HG03571 (cell line): ENCODE results near the gene MAPK8IP1.

Experiments
- ATAC-seq: cut with Tn5 transposase; IDR thresholded peaks from one replicate; pipeline ENCODE4 v1.9.1; 2021; ENCODE audit not compliant: unreplicated experiment

The MAPK8IP1 gene

GRCh38 chr11:45859661-45860140 is 25.8 kb upstream of the MAPK8IP1 start:
- ATAC-seq = no peak

GRCh38 chr11:45860348-45860747 is 25.1 kb upstream of the MAPK8IP1 start:
- ATAC-seq = no peak

GRCh38 chr11:45860764-45861510 is 24.5 kb upstream of the MAPK8IP1 start:
- no peak for ATAC-seq

DNA sequence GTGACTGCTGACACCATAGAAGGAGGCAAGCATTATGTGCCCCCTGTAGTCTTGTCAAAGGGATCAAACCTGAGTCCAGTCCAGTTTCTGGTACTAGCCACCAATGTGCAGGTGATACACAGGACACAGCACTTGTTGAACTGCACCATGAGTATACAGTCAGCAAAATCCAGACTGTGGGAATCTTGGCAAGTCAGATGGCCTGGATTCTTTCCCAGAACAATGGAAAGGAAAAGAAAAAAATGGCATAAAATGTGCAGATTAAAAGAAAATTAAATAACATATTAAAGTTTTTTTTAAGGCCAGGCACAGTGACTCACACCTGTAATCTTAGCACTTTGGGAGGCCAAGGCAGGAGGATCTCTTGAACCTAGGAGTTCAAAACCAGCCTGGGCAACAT is 21.4 kb upstream of the MAPK8IP1 start:
- ATAC-seq = no peak

DNA sequence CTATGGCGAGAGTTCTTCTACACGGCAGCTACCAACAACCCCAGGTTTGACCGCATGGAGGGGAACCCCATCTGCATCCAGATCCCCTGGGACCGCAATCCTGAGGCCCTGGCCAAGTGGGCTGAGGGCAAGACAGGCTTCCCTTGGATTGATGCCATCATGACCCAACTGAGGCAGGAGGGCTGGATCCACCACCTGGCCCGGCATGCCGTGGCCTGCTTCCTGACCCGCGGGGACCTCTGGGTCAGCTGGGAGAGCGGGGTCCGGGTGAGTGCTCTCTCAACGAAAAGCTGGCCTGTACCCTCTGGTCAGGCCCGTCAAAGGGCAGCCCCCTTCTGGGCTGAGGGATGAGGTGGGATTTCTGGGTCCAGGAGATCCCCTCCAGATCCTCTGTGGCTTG is 15.9 kb upstream of the MAPK8IP1 start:
- ATAC-seq = no peak

GRCh38 chr11:45870706-45871105 is 14.7 kb upstream of the MAPK8IP1 start:
- ATAC-seq = no peak

- no peak for ATAC-seq
Measured at GRCh38 chr11:45871638-45872037, 13.8 kb upstream of the MAPK8IP1 start.

- ATAC-seq = no peak
Measured at GRCh38 chr11:45872651-45873356, 12.6 kb upstream of the MAPK8IP1 start.

DNA sequence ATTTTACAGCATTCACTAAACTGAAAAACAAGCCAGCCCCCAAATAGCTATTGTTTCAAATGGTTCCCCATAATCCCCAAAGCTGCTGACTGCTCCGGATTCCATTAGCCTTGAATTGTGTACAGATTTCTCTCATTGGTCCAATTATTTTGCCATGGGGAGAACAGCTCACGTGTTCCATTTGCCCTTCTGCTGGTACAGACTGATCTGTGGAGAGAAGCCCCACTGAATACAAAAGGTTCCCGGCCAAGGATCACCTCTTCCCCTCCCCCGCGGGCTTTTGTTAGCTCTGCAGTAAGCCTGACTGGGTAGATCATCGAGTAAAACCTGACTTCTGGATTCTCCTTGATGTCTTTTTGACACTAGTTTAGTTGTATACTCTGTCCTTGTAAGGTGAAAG is 9.1 kb upstream of the MAPK8IP1 start:
- ATAC-seq = no peak

DNA sequence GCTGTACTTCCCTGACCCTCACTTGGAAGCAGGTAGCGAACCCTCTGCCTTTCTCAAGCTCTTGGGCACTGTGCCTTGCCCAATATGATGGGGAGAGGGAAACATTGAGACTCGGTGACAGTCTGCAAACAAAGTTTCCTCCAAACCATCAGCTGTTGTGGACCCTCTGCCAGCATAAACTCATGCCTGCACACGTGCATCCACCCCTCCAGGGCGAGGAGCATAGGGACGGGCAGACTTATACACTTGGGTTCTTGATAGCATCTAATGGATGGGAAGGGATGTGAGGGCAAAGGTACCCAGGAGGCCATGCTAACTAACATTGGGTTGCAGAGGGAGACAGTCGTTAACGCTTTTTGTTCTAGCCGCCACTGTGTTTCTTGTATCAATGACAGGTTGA is 8.2 kb upstream of the MAPK8IP1 start:
- no peak for ATAC-seq

GRCh38 chr11:45877845-45878244 is 7.6 kb upstream of the MAPK8IP1 start:
- ATAC-seq = no peak

DNA sequence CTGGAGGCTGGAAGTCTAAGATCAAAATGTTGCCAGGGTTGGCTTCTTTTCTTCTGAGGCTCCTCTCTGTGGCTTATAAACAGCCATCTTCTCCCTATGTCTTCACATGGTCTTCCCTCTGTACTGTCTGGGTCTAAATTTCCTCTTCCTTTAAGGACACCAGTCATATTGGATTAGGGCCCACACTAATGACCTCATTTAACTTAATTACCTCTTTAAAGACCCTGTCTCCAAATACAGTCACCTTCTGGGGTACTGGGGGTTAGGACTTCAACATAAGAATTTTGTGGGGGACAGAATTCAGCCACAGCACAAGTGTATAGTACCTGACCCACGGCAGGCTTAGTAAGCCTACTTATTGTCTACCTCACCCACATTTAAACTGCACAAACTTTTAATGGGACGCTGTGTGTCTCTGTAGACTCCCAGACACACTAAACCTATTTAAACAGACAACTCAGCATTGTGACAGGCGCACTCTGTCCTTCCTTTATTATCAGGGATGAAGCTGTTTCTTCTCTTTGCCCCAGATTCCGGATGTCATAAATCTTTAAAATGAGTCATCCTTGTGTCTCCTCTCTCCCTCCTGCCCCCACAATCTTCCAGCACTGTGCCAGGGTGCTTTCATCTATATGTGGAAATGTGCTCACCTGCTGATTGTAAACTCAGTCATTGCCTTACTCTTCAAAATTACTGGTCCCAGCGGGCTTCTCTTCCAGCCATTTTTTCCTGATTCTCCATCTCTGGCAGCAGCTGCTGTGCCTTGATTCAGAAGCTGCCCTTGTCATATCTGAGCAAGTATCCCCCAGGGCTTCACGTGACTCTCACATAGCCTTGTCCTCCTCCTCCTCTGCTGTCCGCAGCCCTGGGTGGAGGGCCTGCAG is 5.4 kb upstream of the MAPK8IP1 start:
- no peak for ATAC-seq

GRCh38 chr11:45880772-45881570 is 4.5 kb upstream of the MAPK8IP1 start:
- no peak for ATAC-seq

- no peak for ATAC-seq
Measured at GRCh38 chr11:45881708-45882368, 3.6 kb upstream of the MAPK8IP1 start.

DNA sequence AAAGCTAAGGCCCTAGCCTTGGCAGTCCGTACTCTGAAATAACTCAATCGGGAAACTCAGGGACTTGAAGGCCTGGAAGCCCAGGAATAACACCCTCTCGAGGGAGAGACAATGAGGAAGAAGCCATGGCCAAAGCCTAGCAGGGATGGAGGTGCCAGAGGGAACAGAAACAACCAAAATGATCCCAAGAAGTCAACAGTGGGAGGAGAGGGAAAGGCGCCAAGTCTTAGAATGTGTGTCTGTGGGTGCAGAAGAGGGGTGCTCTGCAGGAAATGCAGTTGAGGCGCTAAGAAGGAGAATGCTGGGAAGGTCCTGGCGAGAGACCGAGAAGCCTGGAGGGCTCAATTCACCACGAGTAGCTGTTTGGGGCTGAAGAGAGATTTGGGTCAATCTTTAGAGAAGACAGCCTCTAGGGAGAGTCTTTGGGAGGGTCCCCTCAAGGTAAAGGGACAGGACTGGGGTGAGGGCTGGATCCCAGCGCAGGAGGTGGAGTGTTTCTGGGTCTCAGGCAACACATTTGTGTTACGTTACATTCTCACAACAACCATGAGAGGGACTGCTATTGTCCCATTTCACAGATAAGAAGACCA is 760 bp upstream of the MAPK8IP1 start:
- ATAC-seq = no peak

DNA sequence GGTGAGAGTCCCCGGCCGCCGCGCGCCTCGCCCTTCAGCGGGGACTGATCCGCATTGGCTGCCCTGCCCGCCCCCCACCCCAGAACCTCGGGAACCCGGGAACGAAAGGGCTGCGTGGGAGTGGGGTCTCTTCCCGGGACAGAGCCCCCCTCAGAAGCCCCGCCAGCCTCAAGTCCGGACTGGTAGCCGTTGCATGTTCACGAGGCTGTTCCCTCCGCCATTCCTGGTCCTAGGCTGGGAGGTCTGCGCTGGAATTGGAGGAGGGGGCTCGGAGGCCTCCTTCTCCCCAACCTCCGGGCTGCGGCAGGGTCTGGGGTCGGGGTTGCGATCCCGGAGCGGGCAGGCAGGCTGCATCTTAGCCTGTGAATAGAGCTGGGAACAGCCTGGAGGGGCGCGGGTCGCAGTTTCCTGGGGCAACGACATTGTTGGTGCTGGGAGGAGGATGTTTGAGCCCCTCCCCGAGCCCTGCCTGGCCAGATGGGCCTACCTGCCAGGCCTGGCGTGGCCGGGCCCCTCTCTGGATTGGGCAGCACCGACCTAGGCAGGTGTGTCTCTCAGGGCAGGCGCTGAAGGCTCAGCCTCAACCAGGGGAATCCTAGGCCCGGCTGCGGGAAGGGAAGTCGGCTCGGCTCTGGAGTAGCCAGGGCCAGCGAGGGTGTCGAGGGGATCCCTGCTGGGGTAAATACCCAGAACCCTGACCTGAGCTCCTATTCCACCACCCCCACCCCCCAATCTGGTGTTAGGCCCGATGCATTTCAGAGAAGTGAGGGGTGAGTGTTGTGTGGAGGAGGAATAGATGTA is 670 bp downstream of the MAPK8IP1 start:
- ATAC-seq = no peak

DNA sequence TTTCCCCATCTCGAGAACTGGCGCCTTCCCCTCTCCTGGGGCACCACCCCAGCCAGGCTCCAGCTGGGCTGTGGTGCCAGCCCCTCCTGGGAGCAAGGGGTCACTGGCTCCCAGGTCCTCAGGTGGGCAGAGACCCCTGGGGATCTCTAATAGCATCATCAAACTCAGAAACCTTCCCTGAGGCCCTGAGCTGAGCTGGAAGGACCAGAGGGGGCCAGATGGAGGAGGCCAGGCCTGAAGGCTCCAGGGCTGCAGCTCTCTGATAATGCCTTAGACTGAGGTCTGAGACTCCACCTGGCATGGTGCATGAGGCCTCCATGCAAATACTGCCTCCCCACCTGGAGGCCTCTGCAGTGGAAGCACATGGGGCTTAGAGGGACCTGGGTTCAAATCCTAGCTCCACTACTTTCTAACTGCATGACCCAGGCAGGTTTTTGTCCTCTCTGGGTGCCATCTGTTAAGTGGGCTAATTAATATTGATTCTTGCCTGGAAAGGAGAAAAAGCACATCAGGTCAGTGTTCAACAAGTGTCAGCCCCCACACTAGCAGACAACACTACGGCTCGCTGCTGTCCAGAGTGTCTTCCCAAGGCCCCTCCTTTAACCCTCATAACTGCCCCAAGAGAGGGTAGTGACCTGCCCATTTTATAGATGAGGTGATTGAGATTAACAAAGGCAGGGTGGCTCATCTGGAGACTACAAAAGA is 1.5 kb downstream of the MAPK8IP1 start:
- no peak for ATAC-seq

DNA sequence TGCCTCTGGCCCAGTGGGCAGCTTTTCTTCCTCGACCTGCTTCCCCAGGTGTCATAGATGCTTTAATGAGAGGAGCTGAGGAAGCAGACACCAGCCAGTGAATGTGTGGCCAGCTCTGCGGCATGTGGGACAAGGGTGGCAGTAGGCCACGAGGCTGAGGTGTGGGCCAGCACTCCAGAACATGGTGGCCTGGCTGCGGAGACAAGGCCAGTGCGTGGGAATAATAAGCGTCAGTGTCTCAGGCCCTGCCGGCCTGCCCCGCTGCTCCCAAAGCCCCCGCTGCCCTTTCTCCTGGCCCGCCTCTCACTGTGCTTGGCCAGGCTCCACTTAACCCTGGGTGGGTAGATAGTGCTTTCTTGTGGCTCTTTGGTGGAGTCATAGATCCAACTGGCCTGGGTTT is 2.1 kb downstream of the MAPK8IP1 start:
- no peak for ATAC-seq
